AG04449 (cell line): ENCODE data around the gene RPL12.

Experiments used
- CTCF ChIA-PET: fragments of 350-600 bp; formaldehyde crosslinking; extraction: SDS; loops from one replicate; lab custom pipeline; 2021; ENCODE audit warnings: antibody characterized with exemption; lab: Yijun Ruan, JAX
- POLR2A ChIA-PET: fragments of 400-600, 350-600 bp; formaldehyde crosslinking; extraction: SDS; loops from one replicate; lab custom pipeline; 2020; ENCODE audit warnings: antibody characterized with exemption, inconsistent platforms; lab: Yijun Ruan, JAX
- DNase-seq: peaks from one replicate; pipeline ENCODE4 v3.0.0-alpha.2; 2010; ENCODE audit warnings: low read depth, low spot score
- H3K4me3 ChIP-seq: 2 replicates; pipeline ENCODE4 v1.5.1; 2011; ENCODE audit warnings: low read depth, mild to moderate bottlenecking, control low read depth, low read length
- CTCF ChIP-seq: IDR thresholded peaks from one replicate; pipeline ENCODE4 v1.5.1; 2011; ENCODE audit warnings: mild to moderate bottlenecking, moderate library complexity, low read length, control low read depth, inconsistent platforms; ENCODE audit not compliant: insufficient read depth; ENCODE audit errors: missing control alignments

The RPL12 gene

GRCh38 chr9:127402401-127403090, 48.7 kb downstream of the RPL12 start:
- no peak overlapping the region for H3K4me3 ChIP-seq
- no peak for DNase-seq
- ChIA-PET CTCF (no interaction called here), POLR2A (no interaction called here)
- no peak for TF ChIP-seq CTCF

GRCh38 chr9:127399736-127400269, 51.4 kb downstream of the RPL12 start:
- H3K4me3 ChIP-seq = no peak overlapping the region
- CTCF ChIA-PET = interaction anchor here (1.1 to 1.3 kb wide), 2 partner anchors 10 to 185 kb away, joined by 3 read pairs; no protein-coding TSS in a partner anchor
- DNase-seq = no peak
- POLR2A ChIA-PET = no interaction called here
- TF ChIP-seq CTCF = no peak

- TF ChIP-seq CTCF = no peak
- DNase-seq = no peak
- no peak overlapping the region for H3K4me3 ChIP-seq
- POLR2A ChIA-PET = no interaction called here
- CTCF ChIA-PET = interaction anchor here (1.1 to 1.3 kb wide), 3 partner anchors 9 to 458 kb away, joined by 3 read pairs; no protein-coding TSS in a partner anchor
Measured at GRCh38 chr9:127398715-127399400, 52.3 kb downstream of the RPL12 start.

- no peak for TF ChIP-seq CTCF
- ChIA-PET CTCF (interaction anchor here (1.1 to 1.3 kb wide), 2 partner anchors 184 to 457 kb away, joined by 3 read pairs; no protein-coding TSS in a partner anchor), POLR2A (no interaction called here)
- DNase-seq = no peak
- peak overlapping the region; percentile 63 for H3K4me3 ChIP-seq
Measured at GRCh38 chr9:127398275-127398647, 52.9 kb downstream of the RPL12 start.
